Esophagus squamous epithelium (tissue), 4 donors: ENCODE results near the gene CYLD.

Source experiments
- CTCF ChIP-seq, 6 experiments: fragments of 450-650 bp in 4 of 6; fragments of 200-600 bp in 2 of 6; sonication (generic) in 2 of 6; IDR thresholded peaks; one replicate each; pipeline ENCODE4 v1.5.1; 2016 to 2019; ENCODE audit warnings: antibody characterized with exemption in 6 of 6, mild to moderate bottlenecking in 4 of 6, moderate library complexity in 4 of 6
- POLR2A ChIP-seq, 4 donors: fragments of 450-650 bp; IDR thresholded peaks; one replicate each; pipeline ENCODE4 v1.6.1; 2017; ENCODE audit warnings: antibody characterized with exemption in 4 of 4, mild to moderate bottlenecking in 4 of 4, moderate library complexity in 3 of 4

GRCh38 chr16:50696126-50696525 is 45.8 kb upstream of the CYLD start:
- TF ChIP-seq CTCF (IDR thresholded peaks at IDR 0.05) (no peak), POLR2A (IDR thresholded peaks at IDR 0.05) (no peak)
